ENCODE data around the gene TCP1. TPM values are rescaled to one million over a fixed set of nuclear protein-coding genes. Genes with fewer than 3 reads are reported as not detected.
A peak's percentile ranks its signal among the peaks of the same experiment; 100 is the strongest.

The TCP1 gene
- total and polyA plus RNA-seq, 2 of the 8 experiments (the other 6 are each of a cell fraction or from before 2014, with no cell fraction given): 117 to 348 TPM

DNA sequence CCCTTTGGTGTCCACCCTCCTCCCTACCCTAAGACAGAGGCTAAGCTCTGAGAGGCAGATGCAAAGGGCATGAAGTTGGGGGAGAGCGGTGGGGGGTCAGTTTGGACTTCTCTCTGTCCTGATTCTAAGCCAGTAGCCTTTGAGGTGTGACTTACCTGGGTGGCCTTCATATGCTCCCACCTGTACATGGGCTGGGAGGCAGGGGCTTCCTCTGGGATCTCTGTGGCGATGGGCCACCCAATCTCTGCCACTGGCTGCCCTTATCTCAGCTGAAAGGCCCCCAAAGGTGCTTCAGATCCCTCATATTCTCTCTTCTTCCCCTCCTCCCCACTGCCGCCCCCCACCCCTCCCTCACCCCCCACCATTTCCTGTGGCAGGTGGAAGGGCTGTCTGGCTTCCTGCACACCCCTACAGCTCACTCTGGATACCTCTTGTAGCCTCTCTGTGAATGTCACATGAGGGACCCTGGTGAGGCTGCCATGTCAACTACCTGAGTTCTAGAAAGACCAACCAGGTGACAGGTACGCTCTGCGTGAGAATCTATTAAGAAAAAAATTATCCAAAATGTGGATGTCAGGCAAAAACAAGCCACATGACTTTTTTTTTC is 44.7 kb upstream of the TCP1 start:
- Histone ChIP-seq H4K8ac (ENCODE audit: extremely low read depth, insufficient read depth, low read length) (no peak overlapping the region), H3K4me2 (ENCODE audit: insufficient read depth in 1 of 2, low read depth in 2 of 2, low read length in 2 of 2) (no peak overlapping the region), H3K4me1 (replicated peaks in 1 of 4; ENCODE audit: control insufficient read depth in 3 of 4, insufficient read depth in 4 of 4, low read length in 3 of 4) (peaks cover 0 to 20% (median 11%) of the 10 kb centered on the region in 4 experiments; a peak in 6 of 7 replicates), H3K9me3 (ENCODE audit: insufficient read depth in 2 of 2, low read depth in 1 of 2, low read length in 1 of 2) (no peaks in the 10 kb centered on the region; a peak in 1 of 4 replicates), H2BK20ac (ENCODE audit: low read length) (0 out of 2 replicates have a peak overlapping the region, but pooled peaks have one; percentile 38), H3K27ac (ENCODE audit: low read depth, low read length) (no peak overlapping the region), H3K79me1 (ENCODE audit: low read depth, low read length) (no peaks in the 10 kb centered on the region), H2AFZ (ENCODE audit: low read length) (peak overlapping the region; percentile 24; the same call in 1 of the 2 replicates), H4K20me1 (replicated peaks in 1 of 2; ENCODE audit: control insufficient read depth in 1 of 2, insufficient read depth in 2 of 2, low read length in 2 of 2) (no peaks in the 10 kb centered on the region), H3K14ac (ENCODE audit: insufficient read length) (no peak overlapping the region), H2BK15ac (ENCODE audit: low read length) (peak overlapping the region; percentile 65; the same call in 1 of the 2 replicates), H4K91ac (replicated peaks; ENCODE audit: insufficient read length, low read length) (peak overlapping the region; percentile 50), H3K4me3 (ENCODE audit: extremely low read depth in 1 of 4, insufficient read depth in 2 of 4, low read depth in 3 of 4, low read length in 4 of 4) (no peak overlapping the region), H3K56ac (replicated peaks; ENCODE audit: insufficient read length, low read depth, low read length) (no peak overlapping the region), H2BK12ac (ENCODE audit: low read depth, low read length) (0 out of 2 replicates have a peak overlapping the region, but pooled peaks have one; percentile 71), H4K5ac (ENCODE audit: insufficient read length, low read depth, low read length) (no peak overlapping the region), H3K9ac (replicated peaks in 1 of 4; ENCODE audit: extremely low read depth in 1 of 4, low read depth in 3 of 4, low read length in 3 of 4) (no peak overlapping the region), H3K4ac (replicated peaks; ENCODE audit: insufficient read length, low read depth, low read length) (no peak overlapping the region), H2BK5ac (ENCODE audit: low read depth, low read length) (no peak overlapping the region; the same call in 1 of the 2 replicates), H3K18ac (ENCODE audit: extremely low read depth, low read length) (no peak overlapping the region; the same call in 1 of the 2 replicates), H3K23ac (ENCODE audit: insufficient read length) (no peak overlapping the region), H3K79me2 (ENCODE audit: control insufficient read depth in 1 of 2, insufficient read depth in 2 of 2, low read length in 2 of 2) (no peaks in the 10 kb centered on the region), H2AK5ac (ENCODE audit: low read depth, low read length) (no peak overlapping the region), H3K36me3 (ENCODE audit: control insufficient read depth in 2 of 4, insufficient read depth in 4 of 4, low read length in 3 of 4) (no peaks in the 10 kb centered on the region), H3K27me3 (replicated peaks in 1 of 4; ENCODE audit: control insufficient read depth in 3 of 4, extremely low read depth in 1 of 4, insufficient read depth in 3 of 4, low read length in 3 of 4) (no peaks in the 10 kb centered on the region; a peak in 1 of 7 replicates), H2BK120ac (replicated peaks; ENCODE audit: low read depth, low read length) (no peak overlapping the region), H3K23me2 (ENCODE audit: low read depth, low read length) (no peaks in the 10 kb centered on the region; the same call in 1 of the 2 replicates)
- no peak for DNase-seq (ENCODE audit: low read depth in 1 of 2, low spot score in 2 of 2)
- ChIA-PET POLR2A (ENCODE audit: partially characterized antibody) (interaction anchor here (0.6 to 1.2 kb wide), 4 partner anchors 14 to 137 kb away, joined by 3 to 4 read pairs (median 3); partner anchors contain the start of gene MRPL18), CTCF (ENCODE audit: partially characterized antibody) (interaction anchor here (0.7 to 3.7 kb wide), 8 partner anchors 11 to 428 kb away, joined by 3 to 14 read pairs (median 4); no protein-coding TSS in a partner anchor)
- 86% methylated on average over 4 of the region's 5 CpGs; no CpG with 5 or more reads in 1 of the 2 experiments for WGBS, 2 experiments (ENCODE audit: extremely low coverage in 1 of 2, insufficient coverage in 1 of 2, insufficient read length in 1 of 2, insufficient replicate concordance in 2 of 2, low coverage in 1 of 2, low lambda C conversion rate in 2 of 2, missing lambda C conversion rate in 1 of 2)
- TF ChIP-seq HDAC6 (IDR thresholded peaks at IDR 0.05; ENCODE audit: low read depth, low read length): no peak
- no peak for TF ChIP-seq SIN3A (conservative IDR thresholded peaks at IDR 0.05 in 1 of 2, IDR thresholded peaks at IDR 0.05 in 1 of 2; ENCODE audit: low read depth in 1 of 2, low read length in 2 of 2)
- TF ChIP-seq SRF (IDR thresholded peaks at IDR 0.05; ENCODE audit: low read depth, low read length): no peak
- TF ChIP-seq ASH2L (IDR thresholded peaks at IDR 0.05; ENCODE audit: low read length): no peak
- TF ChIP-seq CEBPB (IDR thresholded peaks at IDR 0.05; ENCODE audit: low read depth, low read length): no peak
- TF ChIP-seq CREB1 (IDR thresholded peaks at IDR 0.05): no peak
- TF ChIP-seq TEAD4 (IDR thresholded peaks at IDR 0.05; ENCODE audit: low read depth, low read length): no peak
- TF ChIP-seq TAF7 (optimal IDR thresholded peaks at IDR 0.05; ENCODE audit: borderline replicate concordance, low read depth, low read length): no peak
- no peak for TF ChIP-seq GABPA (IDR thresholded peaks at IDR 0.05; ENCODE audit: borderline replicate concordance, insufficient read depth, low read length)
- TF ChIP-seq RBBP5 (IDR thresholded peaks at IDR 0.05; ENCODE audit: borderline replicate concordance, low read depth, low read length): no peak
- no peak for TF ChIP-seq NANOG (IDR thresholded peaks at IDR 0.05; ENCODE audit: insufficient read depth, low read depth, low read length, poor library complexity, severe bottlenecking)
- no peak for FAIRE-seq
